COR-L47 (cell line): ENCODE data around the gene KLF15.

Experiments used
- DNase-seq: peaks from one replicate; lab custom pipeline; 2025; lab: John Stamatoyannopoulos, UW

KLF15 gene

GRCh38 chr3:126306397-126306796 is 50.8 kb downstream of the KLF15 start:
- no peak for DNase-seq

GRCh38 chr3:126305427-126305826 is 51.8 kb downstream of the KLF15 start:
- no peak for DNase-seq

GRCh38 chr3:126304704-126305103 is 52.5 kb downstream of the KLF15 start:
- no peak for DNase-seq

GRCh38 chr3:126304291-126304690 is 52.9 kb downstream of the KLF15 start:
- no peak for DNase-seq

- DNase-seq: no peak
Observed at GRCh38 chr3:126303272-126303671, 53.9 kb downstream of the KLF15 start.

- no peak for DNase-seq
Observed at GRCh38 chr3:126300761-126301481, 56.3 kb downstream of the KLF15 start.

GRCh38 chr3:126300001-126300760 is 57.0 kb downstream of the KLF15 start:
- no peak for DNase-seq

- DNase-seq: no peak
Observed at GRCh38 chr3:126295407-126295939, 61.7 kb downstream of the KLF15 start.

- no peak for DNase-seq
Observed at GRCh38 chr3:126294211-126294808, 62.9 kb downstream of the KLF15 start.

GRCh38 chr3:126293370-126294082 is 63.7 kb downstream of the KLF15 start:
- no peak for DNase-seq
